GM18505 (cell line): ENCODE data around the gene BLOC1S1.
A peak's percentile ranks its signal among the peaks of the same experiment; 100 is the strongest.

ENCODE experiments used
- ATAC-seq: cut with Tn5 transposase; IDR thresholded peaks from one replicate; pipeline ENCODE4 v1.9.1; 2021; ENCODE audit not compliant: unreplicated experiment
- POLR2A ChIP-seq: IDR thresholded peaks from 4 replicates; pipeline ENCODE4 v1.6.1; 2011; ENCODE audit warnings: borderline replicate concordance; ENCODE audit not compliant: insufficient read depth, insufficient read length; ENCODE audit errors: extremely low read depth

Gene BLOC1S1

DNA sequence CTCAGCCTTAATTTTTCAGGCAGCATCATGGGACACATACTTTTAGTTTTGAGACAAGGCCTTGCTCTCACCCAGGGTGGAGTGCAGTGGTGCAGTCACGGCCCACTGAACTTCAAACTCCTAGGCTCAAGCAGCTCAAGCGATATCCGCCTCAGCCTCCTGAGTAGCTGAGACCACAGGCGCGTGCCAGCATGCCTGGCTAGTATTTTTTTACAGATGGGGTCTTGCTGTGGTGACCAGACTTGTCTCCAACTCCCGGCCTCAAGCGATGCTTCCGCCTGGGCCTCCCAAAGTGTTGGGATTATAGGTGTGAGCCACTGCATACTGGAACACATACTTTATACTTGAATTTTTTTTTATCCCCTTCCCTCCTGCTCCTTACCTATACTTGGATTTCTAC, 7.1 kb downstream of the BLOC1S1 start:
- TF ChIP-seq POLR2A = no peak
- ATAC-seq = no peak

DNA sequence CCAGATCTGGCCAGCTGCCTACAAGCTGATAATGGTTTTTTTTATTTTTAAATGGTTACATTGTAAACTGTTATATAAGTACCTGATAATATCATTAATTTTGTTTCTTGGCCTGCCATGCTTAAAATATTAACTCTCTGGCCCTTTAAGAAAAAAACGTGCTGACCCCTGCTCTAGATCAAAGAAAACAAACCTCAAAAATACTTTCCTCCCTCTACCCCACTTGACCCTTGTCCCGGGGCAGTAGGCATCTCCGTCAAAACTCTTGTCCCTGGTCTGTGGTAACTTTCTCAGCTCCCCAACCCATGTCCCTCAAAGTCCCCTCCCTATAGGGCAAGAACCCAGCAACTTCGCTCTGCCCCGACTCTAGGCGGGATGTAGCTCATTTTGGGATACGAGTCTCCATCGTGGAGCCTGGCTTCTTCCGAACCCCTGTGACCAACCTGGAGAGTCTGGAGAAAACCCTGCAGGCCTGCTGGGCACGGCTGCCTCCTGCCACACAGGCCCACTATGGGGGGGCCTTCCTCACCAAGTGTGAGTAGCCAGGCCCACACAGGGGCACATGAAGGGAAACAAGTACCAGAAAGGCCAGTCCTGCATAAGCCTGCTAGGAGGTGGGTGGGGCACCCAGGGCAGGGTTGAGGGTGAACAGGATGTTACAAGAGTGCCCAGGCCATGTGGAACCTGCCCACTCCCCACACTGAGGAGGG, 7.8 kb downstream of the BLOC1S1 start:
- TF ChIP-seq POLR2A = no peak
- no peak for ATAC-seq

DNA sequence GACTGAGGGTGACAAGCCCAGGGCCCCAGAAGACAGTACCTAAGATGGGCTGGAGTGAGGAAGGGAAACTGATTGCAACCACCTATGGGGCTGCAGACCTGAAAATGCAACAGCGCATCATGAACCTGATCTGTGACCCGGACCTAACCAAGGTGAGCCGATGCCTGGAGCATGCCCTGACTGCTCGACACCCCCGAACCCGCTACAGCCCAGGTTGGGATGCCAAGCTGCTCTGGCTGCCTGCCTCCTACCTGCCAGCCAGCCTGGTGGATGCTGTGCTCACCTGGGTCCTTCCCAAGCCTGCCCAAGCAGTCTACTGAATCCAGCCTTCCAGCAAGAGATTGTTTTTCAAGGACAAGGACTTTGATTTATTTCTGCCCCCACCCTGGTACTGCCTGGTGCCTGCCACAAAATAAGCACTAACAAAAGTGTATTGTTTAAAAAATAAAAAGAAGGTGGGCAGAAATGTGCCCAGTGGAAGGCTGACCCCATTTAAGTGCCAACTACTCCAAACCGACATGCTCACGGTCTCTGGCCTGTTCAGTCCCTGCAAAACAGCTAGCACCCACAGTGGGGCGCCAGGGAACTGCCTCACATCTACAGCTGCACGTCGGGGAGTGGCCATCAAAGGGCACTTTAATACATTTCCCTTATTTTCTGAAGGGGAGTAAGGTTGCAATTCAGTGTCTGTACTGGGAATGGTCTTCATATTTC, 8.5 kb downstream of the BLOC1S1 start:
- no peak for TF ChIP-seq POLR2A
- no peak for ATAC-seq

DNA sequence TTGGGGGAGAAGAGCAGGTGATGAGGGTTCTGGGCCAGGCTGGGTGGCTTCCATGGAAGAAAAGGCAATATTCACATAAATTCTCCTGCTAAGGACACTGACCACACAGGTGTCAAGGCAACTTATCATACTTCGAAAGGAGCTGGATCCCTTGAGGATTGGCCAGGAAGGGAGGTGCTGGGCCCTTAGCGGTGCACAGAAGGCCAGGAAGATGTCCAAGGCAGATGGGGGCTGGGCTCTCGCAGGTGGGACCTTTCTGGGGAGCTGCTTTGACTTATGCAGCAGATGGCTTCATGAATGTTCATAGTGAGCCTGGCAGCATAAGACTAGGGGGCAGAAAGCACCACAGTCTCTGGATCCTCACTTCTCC, 9.1 kb downstream of the BLOC1S1 start:
- no peak for TF ChIP-seq POLR2A
- no peak for ATAC-seq

DNA sequence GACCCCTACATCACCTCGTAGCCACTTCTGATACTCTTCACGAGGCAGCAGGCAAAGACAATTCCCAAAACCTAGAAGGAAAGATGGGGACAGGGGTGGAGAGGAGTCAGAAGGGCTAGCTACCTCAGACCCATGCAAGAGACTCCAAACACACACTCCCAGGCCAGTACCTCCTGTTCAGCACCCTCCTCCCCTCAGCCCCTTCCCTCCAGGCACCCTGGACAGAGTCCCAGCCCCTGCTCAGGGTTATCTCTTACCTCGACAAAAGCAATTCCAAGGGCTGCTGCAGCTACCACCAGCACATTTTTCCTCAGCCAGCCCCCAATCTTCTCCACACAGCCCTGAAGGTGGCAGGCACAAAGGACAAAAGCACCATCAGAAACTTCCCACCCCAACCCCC, 9.7 kb downstream of the BLOC1S1 start:
- no peak for TF ChIP-seq POLR2A
- ATAC-seq = no peak

DNA sequence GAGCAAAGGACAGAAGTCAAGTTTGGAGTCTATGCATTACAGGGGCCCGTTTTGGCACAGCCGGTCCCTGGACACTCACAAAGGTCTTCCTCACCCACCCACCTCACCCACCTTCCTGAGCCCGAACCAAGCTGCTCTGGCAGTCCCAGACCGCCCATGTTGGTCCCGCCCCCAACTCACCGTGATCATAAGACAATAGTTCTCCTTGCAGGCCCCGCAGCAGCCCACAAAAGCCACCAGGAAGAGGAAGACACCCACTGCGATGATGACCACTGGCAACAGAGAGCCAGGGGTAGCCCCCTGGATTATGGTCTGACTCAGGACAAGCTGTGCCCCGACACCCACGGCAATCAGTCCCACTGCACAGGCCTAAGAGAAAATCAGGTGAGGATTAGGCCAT, 11.1 kb downstream of the BLOC1S1 start:
- TF ChIP-seq POLR2A = no peak

DNA sequence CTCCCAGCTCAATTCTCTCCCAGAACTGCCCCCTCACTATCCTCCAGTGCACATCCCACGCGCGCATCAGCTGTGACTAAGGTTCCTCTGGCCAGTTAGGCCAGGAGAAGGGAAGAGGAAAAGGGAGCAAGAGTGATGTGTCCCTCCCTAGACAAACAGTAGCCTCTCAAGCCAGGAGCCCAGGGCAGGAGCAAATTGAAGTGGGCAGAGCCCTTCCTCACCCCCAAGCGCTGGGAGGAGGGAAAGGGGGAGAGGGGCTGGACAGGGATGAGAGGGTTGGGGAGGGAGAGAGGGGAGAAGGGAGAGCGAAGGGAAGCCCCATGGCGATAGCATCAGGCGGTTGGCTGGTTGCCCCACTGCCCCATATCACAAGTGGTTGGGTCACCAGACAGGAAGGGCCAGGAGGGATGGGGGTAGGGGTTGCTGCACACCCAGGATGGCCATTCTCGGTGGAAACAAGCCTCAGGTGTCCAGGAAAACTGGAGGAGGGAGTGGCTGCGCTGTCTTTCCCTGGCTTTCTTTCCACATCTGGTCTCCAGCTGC, 11.9 kb downstream of the BLOC1S1 start:
- ATAC-seq = no peak

More for the DNA sequence above, 11.1 kb downstream of the BLOC1S1 start:
- no peak for ATAC-seq

DNA sequence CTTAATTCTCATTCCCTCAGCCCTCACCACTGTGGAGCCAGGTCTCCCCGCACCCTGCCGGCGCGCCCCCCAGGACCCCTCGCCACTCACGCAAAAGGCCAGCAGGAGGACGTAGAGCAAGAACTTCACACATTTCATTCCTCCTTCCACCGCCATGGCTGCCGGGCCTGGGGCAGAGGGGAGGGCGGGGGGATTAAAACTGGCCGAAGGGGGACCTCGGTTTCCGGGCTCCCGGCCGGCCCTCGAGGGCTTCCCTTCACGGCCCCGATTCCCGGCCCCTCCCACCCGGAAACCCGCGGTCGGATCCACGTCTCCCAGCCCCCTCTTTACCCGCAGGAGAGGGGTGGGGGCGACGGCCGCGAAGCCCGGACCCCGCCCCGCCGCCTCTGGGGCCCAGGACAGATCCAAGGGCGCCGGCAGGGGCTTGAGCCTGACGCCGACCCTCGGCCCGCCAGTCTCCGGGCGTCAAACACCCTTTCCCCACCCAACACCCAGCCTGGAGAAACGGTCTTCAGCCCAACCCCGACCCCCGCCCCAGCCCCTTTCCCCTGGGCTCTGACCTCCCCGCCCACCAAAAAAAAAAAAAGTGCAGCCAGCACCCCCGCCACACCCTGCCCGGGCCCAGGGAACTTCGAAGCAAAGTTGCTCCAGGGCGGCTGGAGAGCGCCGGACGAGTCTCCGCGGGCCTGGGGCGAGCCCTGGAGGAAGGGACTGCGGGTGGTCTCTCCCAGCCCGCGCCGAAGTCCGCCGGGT, 12.5 kb downstream of the BLOC1S1 start:
- peak; percentile 7 for ATAC-seq
- TF ChIP-seq POLR2A = no peak

More for the DNA sequence above, 11.9 kb downstream of the BLOC1S1 start:
- TF ChIP-seq POLR2A = no peak

DNA sequence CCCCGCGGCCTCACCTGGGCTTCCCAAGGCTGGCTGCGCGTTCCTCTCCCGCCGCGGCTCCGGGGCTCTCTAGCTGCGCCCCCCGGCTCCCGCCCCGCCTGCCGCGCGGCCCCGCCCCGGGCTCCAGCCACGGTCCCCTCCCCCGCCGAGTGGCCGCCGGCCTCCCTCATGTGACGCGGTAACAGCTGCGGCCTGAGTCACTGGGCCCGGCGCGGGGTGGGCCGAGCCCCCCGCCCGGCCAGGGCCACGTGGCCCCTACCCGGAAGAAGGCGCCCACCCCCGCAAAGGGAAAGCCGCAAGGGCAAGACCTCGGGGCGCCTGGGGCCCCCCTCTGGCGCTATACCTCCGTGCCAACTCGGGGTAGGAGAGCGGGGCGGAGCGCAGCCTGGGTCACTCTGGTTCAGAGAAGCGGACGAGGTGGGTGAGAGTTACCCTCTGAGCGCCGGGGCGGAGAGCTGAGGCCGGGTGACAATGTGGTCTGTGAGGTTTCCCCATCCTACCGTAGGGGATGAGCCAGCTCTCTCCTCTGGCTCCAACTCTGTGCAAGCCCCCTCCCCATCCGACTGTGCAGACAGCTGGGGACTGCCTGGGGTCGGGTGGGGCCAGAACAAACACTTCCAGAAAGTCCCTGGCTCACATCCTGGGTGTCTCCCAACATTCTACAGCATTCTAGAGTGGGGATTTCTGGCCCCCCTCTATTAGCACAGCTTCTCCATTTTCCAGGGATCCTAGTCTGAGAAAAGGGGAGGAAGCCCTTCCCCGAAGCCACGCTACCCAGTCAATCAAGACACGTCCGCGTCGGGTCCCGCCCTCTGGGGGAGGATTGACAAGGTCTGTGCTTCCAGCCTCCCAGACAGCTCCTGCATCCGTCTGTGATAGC, 13.3 kb downstream of the BLOC1S1 start, which contains the start of gene CD63:
TSS of gene CD63 (minus strand) at position 71 of the 880 bp plus-strand sequence. CDS start 668 bp downstream, outside the sequence.
- ATAC-seq = peak; percentile 69
- peak; percentile 74 for TF ChIP-seq POLR2A

DNA sequence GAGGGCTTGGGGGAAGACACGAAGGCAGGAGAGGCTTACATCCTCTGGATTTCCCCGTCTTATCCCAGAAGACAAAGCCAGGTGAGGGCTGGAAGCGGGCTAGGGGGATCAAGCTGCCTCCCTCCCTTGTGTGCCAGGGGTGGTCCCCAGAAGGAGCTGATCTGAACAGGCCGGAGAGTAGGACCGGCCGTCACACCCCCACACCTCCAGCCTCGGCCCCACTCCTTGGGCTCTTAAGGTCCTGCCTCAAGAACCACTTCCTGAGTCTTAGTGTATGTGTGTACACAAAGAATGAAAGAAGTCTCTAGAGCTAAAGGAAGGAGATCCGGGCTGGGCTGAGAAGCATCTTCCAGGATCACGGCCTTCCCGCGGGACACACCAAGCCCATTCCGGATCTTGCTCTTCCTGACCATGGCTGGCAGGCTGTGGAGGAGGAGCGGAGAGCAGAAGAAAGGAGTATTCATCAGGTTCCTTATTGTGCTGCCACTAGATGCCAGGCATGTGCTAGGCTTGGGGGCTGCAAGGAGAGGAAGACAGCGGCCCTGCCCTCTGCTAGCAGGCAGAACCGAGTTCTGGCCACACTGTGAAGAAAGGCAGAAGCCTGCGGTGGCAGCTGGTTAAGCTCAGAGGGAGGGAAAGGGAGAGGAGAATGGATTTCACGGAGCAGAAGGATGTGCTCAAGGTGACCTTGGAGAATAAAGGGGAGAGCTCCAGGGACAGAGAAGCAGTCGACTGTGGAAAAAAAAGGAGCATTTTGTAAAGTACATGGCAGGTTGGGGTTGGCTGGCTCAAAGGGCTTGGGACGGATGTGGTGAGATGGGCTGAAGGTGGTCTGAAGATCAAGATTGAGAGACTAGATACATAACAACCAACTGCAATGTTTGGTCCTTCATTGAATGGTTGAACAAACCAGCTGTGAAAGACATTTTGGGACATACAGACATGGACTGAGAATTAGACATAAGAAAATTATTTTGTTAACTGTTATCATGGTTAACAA, 14.3 kb downstream of the BLOC1S1 start:
- no peak for TF ChIP-seq POLR2A
- peak; percentile 43 for ATAC-seq

DNA sequence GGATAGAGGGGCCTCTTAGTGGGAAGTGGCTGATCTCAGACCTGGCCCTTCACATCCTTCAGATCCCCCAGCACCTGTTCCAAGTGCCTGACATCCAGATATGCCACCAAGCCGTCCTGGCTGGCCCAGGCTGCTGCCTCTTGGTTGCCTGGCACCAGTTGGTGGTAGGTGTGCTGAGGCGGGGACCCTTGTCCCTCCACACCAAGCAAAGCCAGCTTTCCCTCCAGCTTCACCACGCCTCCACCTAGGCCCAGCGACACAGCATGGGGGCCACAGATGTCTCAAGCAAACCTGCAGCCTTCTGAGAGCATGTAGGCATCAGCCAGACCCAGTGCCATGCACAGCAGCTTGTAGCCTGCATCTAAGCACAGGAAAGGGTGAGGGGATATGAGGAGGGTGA, 16.4 kb downstream of the BLOC1S1 start:
- no peak for TF ChIP-seq POLR2A
- no peak for ATAC-seq
